VCaP (cell line): Measurements from ENCODE around the gene SEMG1.

Experiments used
- H3K27ac ChIP-seq: fragments of 450-650 bp; 2 replicates; pipeline ENCODE4 v1.5.1; 2017
- TF ChIP-seq, protein P1 (sequence below): fragments of 450-650 bp; conservative IDR thresholded peaks from 2 replicates; pipeline ENCODE4 v1.5.1; 2017; ENCODE audit warnings: mild to moderate bottlenecking, moderate library complexity

The SEMG1 gene

DNA sequence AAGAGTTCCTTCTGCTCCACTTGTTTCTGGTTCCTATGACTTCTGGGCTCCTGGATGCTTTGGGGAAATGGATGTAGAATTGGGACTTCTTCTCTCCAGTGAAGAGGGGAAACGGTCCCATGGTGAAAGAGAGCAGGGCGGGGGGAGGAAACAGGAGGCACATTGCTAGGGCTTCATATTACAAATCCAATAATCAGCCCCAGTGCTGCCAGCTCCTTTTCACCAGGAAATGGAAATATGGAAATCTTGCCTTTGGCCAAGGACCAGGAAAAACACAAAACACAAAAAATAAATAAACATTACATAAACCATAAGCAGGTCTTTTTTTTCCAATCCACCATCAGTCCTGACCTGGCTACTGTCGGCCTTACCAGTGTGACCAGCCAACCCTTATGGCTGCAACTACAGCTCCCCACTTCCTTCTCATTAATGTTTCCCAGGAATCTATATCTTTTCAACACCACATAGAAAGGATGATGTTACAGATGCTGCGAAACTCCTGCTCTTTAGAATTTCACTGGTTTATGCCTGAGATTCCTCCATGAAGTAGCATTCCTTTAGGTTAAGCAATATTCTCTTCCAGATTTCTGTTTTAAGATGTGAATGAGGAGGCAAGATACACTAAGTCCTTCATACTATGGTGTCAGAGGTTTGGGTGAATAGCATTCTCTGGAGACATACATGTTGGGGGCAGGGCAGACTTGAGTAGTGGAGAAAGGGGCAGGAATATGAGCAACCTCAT lies 30.1 kb upstream of the SEMG1 start:
- no peak overlapping the region for H3K27ac ChIP-seq
- TF ChIP-seq, protein P1, sequence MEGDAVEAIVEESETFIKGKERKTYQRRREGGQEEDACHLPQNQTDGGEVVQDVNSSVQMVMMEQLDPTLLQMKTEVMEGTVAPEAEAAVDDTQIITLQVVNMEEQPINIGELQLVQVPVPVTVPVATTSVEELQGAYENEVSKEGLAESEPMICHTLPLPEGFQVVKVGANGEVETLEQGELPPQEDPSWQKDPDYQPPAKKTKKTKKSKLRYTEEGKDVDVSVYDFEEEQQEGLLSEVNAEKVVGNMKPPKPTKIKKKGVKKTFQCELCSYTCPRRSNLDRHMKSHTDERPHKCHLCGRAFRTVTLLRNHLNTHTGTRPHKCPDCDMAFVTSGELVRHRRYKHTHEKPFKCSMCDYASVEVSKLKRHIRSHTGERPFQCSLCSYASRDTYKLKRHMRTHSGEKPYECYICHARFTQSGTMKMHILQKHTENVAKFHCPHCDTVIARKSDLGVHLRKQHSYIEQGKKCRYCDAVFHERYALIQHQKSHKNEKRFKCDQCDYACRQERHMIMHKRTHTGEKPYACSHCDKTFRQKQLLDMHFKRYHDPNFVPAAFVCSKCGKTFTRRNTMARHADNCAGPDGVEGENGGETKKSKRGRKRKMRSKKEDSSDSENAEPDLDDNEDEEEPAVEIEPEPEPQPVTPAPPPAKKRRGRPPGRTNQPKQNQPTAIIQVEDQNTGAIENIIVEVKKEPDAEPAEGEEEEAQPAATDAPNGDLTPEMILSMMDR, result no peak

DNA sequence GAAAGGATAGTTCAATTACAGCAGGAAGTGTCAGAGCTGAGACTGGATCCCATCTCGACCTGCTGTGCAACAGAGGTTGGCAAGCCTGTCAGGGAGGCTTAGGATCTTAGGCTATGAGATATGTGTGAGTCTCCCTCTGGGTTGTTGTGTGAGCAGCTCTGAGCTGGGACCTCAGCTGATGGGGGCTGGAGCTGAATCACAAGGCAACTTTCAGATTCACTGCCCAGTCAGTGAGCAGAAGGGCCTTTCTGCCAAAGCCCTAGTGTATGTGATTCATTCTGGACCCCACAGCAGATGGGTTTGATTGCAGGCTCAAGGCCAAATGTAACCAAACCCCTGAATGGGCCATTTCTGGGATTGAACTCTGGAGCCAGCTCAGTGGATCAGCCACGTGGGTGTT lies 27.7 kb upstream of the SEMG1 start:
- H3K27ac ChIP-seq, result no peak overlapping the region
- TF ChIP-seq, protein P1, result no peak

DNA sequence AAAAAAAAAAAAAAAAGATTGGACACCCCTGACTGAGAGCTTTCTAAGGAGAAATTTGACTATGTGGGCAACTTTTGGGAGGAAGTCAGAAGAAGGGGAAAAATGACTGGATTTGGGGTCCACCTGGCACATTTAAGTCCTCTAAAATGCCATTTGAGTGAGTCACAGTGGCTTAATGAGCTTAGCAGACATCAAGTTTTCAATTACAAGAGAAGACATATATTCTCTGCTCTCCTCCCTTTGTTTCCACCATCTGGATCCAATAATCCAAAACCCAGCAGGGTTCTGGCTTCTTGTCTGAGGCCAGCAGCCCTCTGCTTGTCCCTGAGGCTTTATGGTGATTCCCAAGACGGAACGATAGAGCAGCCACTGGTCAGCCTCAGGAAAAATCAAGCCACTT lies 25.2 kb upstream of the SEMG1 start:
- TF ChIP-seq, protein P1, result no peak
- H3K27ac ChIP-seq, result no peak overlapping the region

DNA sequence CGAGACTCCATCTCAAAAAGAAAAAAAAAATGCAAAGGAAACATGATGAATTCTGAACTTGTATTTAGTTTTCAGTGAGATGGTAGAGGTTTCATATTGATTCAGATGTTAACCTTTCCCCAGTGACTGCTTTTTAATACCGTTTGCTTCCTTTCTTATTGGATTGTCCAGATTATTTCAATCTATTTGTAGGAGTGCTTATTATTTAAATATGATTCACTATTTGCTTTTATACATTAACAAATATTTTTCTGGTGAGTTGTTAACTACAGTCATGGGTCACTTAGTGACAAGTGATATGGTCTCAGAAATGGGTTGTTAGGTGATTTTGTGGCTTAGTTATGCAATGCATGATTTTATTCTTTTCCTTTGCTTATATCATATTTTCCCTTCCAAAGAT lies 23.7 kb upstream of the SEMG1 start:
- no peak overlapping the region for H3K27ac ChIP-seq

DNA sequence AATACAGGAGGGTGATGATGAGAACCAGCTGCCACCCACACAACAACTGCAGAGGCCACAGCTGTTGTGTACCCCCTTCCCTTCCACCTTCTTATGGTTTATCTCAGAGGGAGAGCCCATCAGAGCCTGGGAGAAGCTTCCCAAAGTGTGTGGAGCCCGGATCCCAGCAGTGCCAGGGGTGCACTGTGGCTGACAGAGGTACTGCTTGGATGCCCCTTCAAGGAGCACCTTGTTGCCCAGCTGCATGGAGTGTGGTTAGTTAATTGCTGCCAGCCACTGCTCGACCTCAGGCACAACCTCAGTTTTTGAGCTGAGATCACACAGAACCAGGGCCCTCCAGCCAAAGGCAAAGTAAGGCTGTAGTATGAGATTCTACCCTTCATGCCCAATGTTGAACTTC lies 19.1 kb upstream of the SEMG1 start:
- TF ChIP-seq, protein P1, result no peak
- no peak overlapping the region for H3K27ac ChIP-seq

More for the DNA sequence above, 23.7 kb upstream of the SEMG1 start:
- TF ChIP-seq, protein P1, result no peak

DNA sequence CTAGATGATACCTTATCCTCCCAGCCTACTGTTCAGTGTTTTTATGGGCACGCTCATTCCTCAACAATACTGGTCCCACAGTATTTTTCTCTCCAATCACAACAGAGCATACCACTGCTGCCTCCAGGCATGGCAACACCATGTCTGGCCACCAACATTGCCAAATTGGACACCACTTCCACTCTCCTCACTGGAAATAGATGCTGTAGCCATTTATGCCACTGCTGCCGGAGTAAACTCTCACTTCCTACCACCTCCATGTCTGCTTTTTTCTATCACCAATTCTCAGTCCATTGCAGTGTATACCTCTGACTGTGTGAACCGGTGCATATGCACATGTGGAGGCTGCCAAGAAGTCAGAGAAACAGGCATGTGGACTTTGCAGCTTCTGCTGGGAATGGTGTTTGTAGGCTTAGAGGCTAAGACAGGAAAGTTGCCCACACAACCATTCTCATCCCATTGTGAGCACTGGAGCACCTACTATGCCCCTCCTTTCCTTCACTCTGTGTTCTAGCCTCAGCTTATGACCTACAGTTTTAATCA lies 17.7 kb upstream of the SEMG1 start:
- H3K27ac ChIP-seq, result no peak overlapping the region
- TF ChIP-seq, protein P1, result no peak

DNA sequence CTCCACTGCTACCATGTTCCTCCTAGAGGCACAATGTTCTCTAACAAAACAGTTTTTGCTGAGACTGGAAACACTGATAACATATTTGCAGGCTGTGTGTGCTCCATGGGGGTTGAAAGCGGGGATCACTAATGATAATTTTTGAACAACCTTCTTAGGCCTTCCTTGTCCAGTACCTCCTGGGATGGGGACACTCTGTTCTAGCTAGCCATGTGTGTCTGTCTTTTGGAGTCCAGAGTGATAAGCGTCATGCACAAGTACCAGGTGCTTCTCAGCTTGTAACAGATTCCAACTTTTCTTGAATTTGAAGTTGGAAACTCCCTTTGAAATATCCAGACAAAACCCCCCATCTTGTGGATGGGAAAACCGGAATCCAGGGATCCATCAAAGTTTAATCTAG lies 17.0 kb upstream of the SEMG1 start:
- TF ChIP-seq, protein P1, result no peak
- no peak overlapping the region for H3K27ac ChIP-seq
